GM12878 (cell line): ENCODE measurements around the gene SSH2. TPM values are rescaled to one million over a fixed set of nuclear protein-coding genes. Genes with fewer than 3 reads are reported as not detected.

Experiments
- BACH1 ChIP-seq: fragments of 450-650 bp; IDR thresholded peaks from 2 replicates; pipeline ENCODE4 v1.6.1; 2017; ENCODE audit warnings: mild to moderate bottlenecking, borderline replicate concordance
- CREB1 ChIP-seq: IDR thresholded peaks from 2 replicates; pipeline ENCODE4 v1.6.1; 2012; ENCODE audit warnings: low read depth, mild to moderate bottlenecking, inconsistent platforms
- DPF2 ChIP-seq: fragments of 450-650 bp; IDR thresholded peaks from 2 replicates; pipeline ENCODE4 v1.6.1; 2017; ENCODE audit warnings: mild to moderate bottlenecking
- EED ChIP-seq: sonication (generic); IDR thresholded peaks from 2 replicates; pipeline ENCODE4 v1.6.1; 2016; ENCODE audit warnings: antibody characterized with exemption, low read depth
- GABPA ChIP-seq: IDR thresholded peaks from 2 replicates; pipeline ENCODE4 v1.6.1; 2014; ENCODE audit warnings: antibody characterized with exemption, low read depth, mild to moderate bottlenecking, inconsistent platforms
- GATAD2B ChIP-seq: fragments of 450-650 bp; conservative IDR thresholded peaks from 2 replicates; pipeline ENCODE4 v1.6.1; 2017; ENCODE audit warnings: low read depth, mild to moderate bottlenecking, moderate library complexity
- IKZF2 ChIP-seq, 2 experiments: fragments of 450-650 bp; IDR thresholded peaks; 2 replicates each; pipeline ENCODE4 v1.6.1; 2017; ENCODE audit warnings: mild to moderate bottlenecking in 2 of 2, moderate library complexity in 2 of 2
- IRF4 ChIP-seq: IDR thresholded peaks from 2 replicates; pipeline ENCODE4 v1.6.1; 2011; ENCODE audit warnings: low read depth, low read length
- KLF5 ChIP-seq: fragments of 450-650 bp; IDR thresholded peaks from 2 replicates; pipeline ENCODE4 v1.6.1; 2014; ENCODE audit warnings: mild to moderate bottlenecking; ENCODE audit not compliant: partially characterized antibody
- MYC ChIP-seq: IDR thresholded peaks from 2 replicates; pipeline ENCODE4 v1.6.1; 2011; ENCODE audit warnings: mild to moderate bottlenecking, low read length, moderate library complexity, inconsistent platforms; ENCODE audit not compliant: insufficient read depth, insufficient replicate concordance, insufficient read length, severe bottlenecking
- NBN ChIP-seq: fragments of 450-650 bp; IDR thresholded peaks from 2 replicates; pipeline ENCODE4 v1.6.1; 2016
- NKRF ChIP-seq: fragments of 450-650 bp; conservative IDR thresholded peaks from 2 replicates; pipeline ENCODE4 v1.6.1; 2017; ENCODE audit warnings: mild to moderate bottlenecking, moderate library complexity
- POLR2AphosphoS2 ChIP-seq: IDR thresholded peaks from 2 replicates; pipeline ENCODE4 v1.6.1; 2011; ENCODE audit warnings: low read depth, mild to moderate bottlenecking, low read length, improper control_type of control experiment, moderate library complexity
- RAD21 ChIP-seq: IDR thresholded peaks from 2 replicates; pipeline ENCODE4 v1.6.1; 2011; ENCODE audit warnings: mild to moderate bottlenecking, low read depth, low read length, moderate library complexity; ENCODE audit not compliant: insufficient read depth
- RB1 ChIP-seq: fragments of 450-650 bp; formaldehyde crosslinking; IDR thresholded peaks from 2 replicates; pipeline ENCODE4 v1.6.1; 2017; ENCODE audit warnings: mild to moderate bottlenecking, borderline replicate concordance
- RCOR1 ChIP-seq: conservative IDR thresholded peaks from 2 replicates; pipeline ENCODE4 v1.6.1; 2012; ENCODE audit warnings: low read depth, low read length, improper control_type of control experiment
- RUNX3 ChIP-seq: IDR thresholded peaks from 2 replicates; pipeline ENCODE4 v1.6.1; 2012; ENCODE audit warnings: low read length, inconsistent platforms
- SMARCA5 ChIP-seq: fragments of 450-650 bp; IDR thresholded peaks from 2 replicates; pipeline ENCODE4 v1.6.1; 2017; ENCODE audit warnings: mild to moderate bottlenecking
- SP1 ChIP-seq: IDR thresholded peaks from one replicate; pipeline ENCODE4 v1.6.1; 2011; ENCODE audit warnings: low read depth, low read length
- ZNF207 ChIP-seq: fragments of 450-650 bp; IDR thresholded peaks from 2 replicates; pipeline ENCODE4 v1.6.1; 2014; ENCODE audit warnings: antibody characterized with exemption, mild to moderate bottlenecking, borderline replicate concordance
- ZNF217 ChIP-seq: fragments of 450-650 bp; IDR thresholded peaks from 2 replicates; pipeline ENCODE4 v1.6.1; 2017; ENCODE audit warnings: antibody characterized with exemption, mild to moderate bottlenecking
- polyA plus RNA-seq, 11 experiments: library from polyadenylated mRNA; depleted of rRNA in 4 of 11; unstranded in 6 of 11; stranded (reverse) in 5 of 11; fragments of >200 nt; fragmentation: Nextera tagmentation in 4 of 11; fragmentation: Illumina TruSeq in 1 of 11; extraction: Ambion mirVana in 4 of 11; extraction: Trizol in 1 of 11; gene quantifications; 1 replicate in 1 of 11; 2 replicates in 10 of 11; pipeline versions ENCODE4 v1.2.1 to v1.2.3, GENCODE V29; 2011 to 2016; ENCODE audit warnings: inconsistent platforms in 2 of 11, missing spikeins in 2 of 11, low read depth in 1 of 11
- total RNA-seq, 4 experiments: library from RNA; depleted of rRNA in 3 of 4; stranded (reverse); fragments of >200 nt in 3 of 4; fragmentation: Illumina TruSeq in 1 of 4; extraction: Trizol in 1 of 4; gene quantifications; 2 replicates each; pipeline versions ENCODE4 v1.2.1 to v1.2.3, GENCODE V29; 2013 to 2021
- TF ChIP-seq, protein P1 (sequence below): IDR thresholded peaks from 2 replicates; pipeline ENCODE4 v1.6.1; 2012; ENCODE audit warnings: low read depth, low read length, improper control_type of control experiment
- TF ChIP-seq, protein P2 (sequence below): fragments of 450-650 bp; IDR thresholded peaks from 2 replicates; pipeline ENCODE4 v1.6.1; 2016; ENCODE audit warnings: mild to moderate bottlenecking
- TF ChIP-seq, protein P3 (sequence below), 3 experiments: IDR thresholded peaks in 2 of 3; conservative IDR thresholded peaks in 1 of 3; 2 replicates each; pipeline ENCODE4 v1.5.1; 2011; ENCODE audit warnings: low read depth in 3 of 3, low read length in 3 of 3, mild to moderate bottlenecking in 3 of 3, control low read depth in 2 of 3, moderate library complexity in 2 of 3, inconsistent platforms in 1 of 3, mixed read lengths in 1 of 3; ENCODE audit not compliant: control insufficient read depth in 2 of 3, insufficient read depth in 1 of 3; ENCODE audit errors: extremely low read depth in 1 of 3

The SSH2 gene
- total and polyA plus RNA-seq, 10 of the 15 experiments (the other 5 are each of a cell fraction or from before 2014, with no cell fraction given), result 9.3 to 65.9 (median 34.0) TPM

GRCh38 chr17:29617481-29618271 lies 312.4 kb downstream of the SSH2 start (continued):
- TF ChIP-seq, protein P1, sequence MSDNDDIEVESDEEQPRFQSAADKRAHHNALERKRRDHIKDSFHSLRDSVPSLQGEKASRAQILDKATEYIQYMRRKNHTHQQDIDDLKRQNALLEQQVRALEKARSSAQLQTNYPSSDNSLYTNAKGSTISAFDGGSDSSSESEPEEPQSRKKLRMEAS, result 0 out of 2 replicates have a peak, but pooled peaks have one; percentile 24
- TF ChIP-seq, protein P2, sequence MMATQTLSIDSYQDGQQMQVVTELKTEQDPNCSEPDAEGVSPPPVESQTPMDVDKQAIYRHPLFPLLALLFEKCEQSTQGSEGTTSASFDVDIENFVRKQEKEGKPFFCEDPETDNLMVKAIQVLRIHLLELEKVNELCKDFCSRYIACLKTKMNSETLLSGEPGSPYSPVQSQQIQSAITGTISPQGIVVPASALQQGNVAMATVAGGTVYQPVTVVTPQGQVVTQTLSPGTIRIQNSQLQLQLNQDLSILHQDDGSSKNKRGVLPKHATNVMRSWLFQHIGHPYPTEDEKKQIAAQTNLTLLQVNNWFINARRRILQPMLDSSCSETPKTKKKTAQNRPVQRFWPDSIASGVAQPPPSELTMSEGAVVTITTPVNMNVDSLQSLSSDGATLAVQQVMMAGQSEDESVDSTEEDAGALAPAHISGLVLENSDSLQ, result peak; percentile 32; the same call in 1 of the 2 replicates
- no peak for TF ChIP-seq POLR2AphosphoS2
- TF ChIP-seq RAD21, result peak; percentile 34; the same call in 1 of the 2 replicates
- 0 out of 2 replicates have a peak, but pooled peaks have one; percentile 66 for TF ChIP-seq ZNF217
- TF ChIP-seq SMARCA5, result peak; percentile 88; the same call in 1 of the 2 replicates
- TF ChIP-seq DPF2, result peak; percentile 42; the same call in 1 of the 2 replicates
- peak; percentile 60; the same call in 1 of the 2 replicates for TF ChIP-seq GATAD2B
- TF ChIP-seq GABPA, result no peak
- TF ChIP-seq BACH1, result peak; percentile 90
- peak; percentile 14; the same call in 1 of the 2 replicates for TF ChIP-seq EED
- TF ChIP-seq, protein P3, sequence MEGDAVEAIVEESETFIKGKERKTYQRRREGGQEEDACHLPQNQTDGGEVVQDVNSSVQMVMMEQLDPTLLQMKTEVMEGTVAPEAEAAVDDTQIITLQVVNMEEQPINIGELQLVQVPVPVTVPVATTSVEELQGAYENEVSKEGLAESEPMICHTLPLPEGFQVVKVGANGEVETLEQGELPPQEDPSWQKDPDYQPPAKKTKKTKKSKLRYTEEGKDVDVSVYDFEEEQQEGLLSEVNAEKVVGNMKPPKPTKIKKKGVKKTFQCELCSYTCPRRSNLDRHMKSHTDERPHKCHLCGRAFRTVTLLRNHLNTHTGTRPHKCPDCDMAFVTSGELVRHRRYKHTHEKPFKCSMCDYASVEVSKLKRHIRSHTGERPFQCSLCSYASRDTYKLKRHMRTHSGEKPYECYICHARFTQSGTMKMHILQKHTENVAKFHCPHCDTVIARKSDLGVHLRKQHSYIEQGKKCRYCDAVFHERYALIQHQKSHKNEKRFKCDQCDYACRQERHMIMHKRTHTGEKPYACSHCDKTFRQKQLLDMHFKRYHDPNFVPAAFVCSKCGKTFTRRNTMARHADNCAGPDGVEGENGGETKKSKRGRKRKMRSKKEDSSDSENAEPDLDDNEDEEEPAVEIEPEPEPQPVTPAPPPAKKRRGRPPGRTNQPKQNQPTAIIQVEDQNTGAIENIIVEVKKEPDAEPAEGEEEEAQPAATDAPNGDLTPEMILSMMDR (IDR thresholded peaks at IDR 0.05 in 2 of 3, conservative IDR thresholded peaks at IDR 0.05 in 1 of 3; ENCODE audit: control insufficient read depth in 2 of 3, extremely low read depth in 1 of 3, insufficient read depth in 1 of 3, low read depth in 3 of 3, low read length in 3 of 3), result peak; percentile 83 to 93 (median 92)
- 0 out of 2 replicates have a peak, but pooled peaks have one; percentile 29 for TF ChIP-seq RB1
- no peak for TF ChIP-seq RCOR1
- no peak for TF ChIP-seq MYC
- TF ChIP-seq KLF5, result peak; percentile 61
- TF ChIP-seq NKRF, result peak; percentile 61
- TF ChIP-seq SP1, result peak; percentile 16
- TF ChIP-seq IKZF2 (IDR thresholded peaks at IDR 0.05), result peak; percentile 60 to 61; a peak in 2 of 4 replicates
- peak; percentile 31; the same call in 1 of the 2 replicates for TF ChIP-seq ZNF207
- TF ChIP-seq CREB1, result peak; percentile 13; the same call in 1 of the 2 replicates
- 0 out of 2 replicates have a peak, but pooled peaks have one; percentile 4 for TF ChIP-seq NBN
- TF ChIP-seq RUNX3, result peak; percentile 93
- TF ChIP-seq IRF4, result no peak
- TF ChIP-seq, all 136 proteins: peak for 26
